HG03108 (cell line): ENCODE data around the gene NXF1.
"Not testable (repeated sequence)": the region's sequence is repeated elsewhere in the genome, so short reads cannot be mapped to it uniquely, and the experiment has no call there.

ENCODE experiments used
- ATAC-seq: cut with Tn5 transposase; IDR thresholded peaks from one replicate; pipeline ENCODE4 v1.9.1; 2021; ENCODE audit warnings: moderate library complexity; ENCODE audit not compliant: unreplicated experiment

NXF1 gene

DNA sequence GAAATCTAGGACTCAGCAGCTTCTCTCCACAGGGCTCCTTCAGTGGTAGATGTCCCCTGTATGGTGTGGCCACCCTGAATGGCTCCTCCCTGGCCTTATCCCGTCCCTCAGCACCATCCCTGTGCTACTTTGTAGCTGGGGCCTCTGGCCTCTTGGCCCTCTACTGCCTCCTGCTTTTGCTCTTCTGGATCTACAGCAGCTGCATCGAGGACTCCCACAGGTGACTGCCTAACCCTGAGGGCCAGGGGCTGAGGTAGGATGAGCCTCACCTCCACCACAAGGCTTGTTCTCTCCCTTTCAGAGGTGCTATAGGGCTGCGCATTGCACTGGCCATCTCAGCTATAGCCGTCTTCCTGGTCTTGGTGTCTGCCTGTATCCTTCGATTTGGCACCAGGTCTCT is 16.2 kb downstream of the NXF1 start:
- ATAC-seq: no peak

DNA sequence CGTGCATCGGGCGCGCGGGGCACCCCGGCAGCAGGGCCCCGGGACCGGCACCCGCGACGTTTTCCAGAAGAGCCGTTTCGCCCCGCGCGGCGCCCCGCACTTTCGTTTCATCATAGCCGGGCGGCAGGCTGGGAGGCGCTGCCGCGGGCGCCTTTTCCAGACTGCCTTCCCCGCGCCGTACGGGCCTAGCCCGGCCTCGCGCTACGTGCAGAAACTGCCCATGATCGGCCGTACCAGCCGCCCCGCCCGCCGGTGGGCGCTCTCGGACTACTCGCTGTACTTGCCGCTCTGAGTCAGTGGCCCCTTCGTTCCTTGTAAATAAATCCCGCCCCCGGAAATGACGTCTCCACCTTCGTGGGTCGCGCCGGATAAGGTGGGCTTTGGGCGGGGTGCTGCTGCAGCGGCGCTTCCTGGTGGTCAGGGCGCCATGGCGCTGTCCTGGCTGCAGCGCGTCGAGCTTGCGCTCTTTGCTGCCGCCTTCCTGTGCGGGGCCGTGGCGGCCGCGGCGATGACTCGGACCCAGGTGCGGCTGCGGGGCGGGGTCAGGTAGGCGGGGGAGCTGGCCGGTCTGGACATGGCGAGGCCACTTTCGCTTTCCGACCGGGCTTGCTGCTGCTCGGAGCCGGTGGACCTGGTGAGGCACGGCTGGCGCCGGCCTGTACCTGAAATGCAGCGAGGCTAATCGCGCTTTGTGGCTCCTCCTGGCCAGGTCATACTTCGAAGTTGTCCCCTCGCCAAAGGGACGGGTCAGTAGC is 18.1 kb downstream of the NXF1 start, which contains the start of gene TMEM179B:
TSS of gene TMEM179B (plus strand) at position 398 of the 755 bp plus-strand sequence. CDS start at position 428, 30 bp downstream.
- peak; percentile 60 for ATAC-seq

DNA sequence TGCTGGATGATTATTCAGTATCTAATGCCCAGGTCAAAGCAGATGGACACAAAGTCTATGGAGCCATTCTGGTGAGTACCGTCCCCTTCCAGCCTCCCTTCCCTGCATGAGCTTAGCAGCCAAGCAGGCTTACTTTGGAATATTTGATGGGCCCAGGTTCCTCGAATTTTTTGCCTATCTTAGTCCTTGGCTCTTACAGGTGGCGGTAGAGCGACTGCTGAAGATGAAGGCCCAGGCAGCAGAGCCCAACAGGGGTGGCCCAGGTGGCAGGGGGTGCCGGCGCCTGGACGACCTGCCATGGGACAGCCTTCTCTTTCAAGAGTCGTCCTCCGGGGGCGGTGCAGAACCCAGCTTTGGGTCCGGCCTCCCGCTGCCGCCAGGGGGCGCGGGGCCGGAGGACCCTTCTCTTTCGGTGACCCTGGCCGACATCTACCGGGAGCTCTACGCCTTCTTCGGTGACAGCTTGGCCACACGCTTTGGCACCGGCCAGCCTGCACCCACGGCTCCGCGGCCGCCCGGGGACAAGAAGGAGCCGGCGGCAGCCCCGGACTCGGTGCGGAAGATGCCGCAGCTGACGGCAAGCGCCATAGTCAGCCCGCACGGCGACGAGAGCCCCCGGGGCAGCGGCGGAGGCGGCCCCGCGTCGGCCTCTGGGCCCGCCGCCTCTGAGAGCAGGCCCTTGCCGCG is 18.8 kb downstream of the NXF1 start:
- ATAC-seq: peak; percentile 50

- no peak for ATAC-seq
Measured at GRCh38 chr11:62782753-62783152, 22.5 kb downstream of the NXF1 start.

- no peak for ATAC-seq
Measured at GRCh38 chr11:62778441-62778840, 26.8 kb downstream of the NXF1 start.

- ATAC-seq: no peak
Measured at GRCh38 chr11:62777389-62777788, 27.9 kb downstream of the NXF1 start.

GRCh38 chr11:62775646-62776045 is 29.6 kb downstream of the NXF1 start:
- no peak for ATAC-seq

DNA sequence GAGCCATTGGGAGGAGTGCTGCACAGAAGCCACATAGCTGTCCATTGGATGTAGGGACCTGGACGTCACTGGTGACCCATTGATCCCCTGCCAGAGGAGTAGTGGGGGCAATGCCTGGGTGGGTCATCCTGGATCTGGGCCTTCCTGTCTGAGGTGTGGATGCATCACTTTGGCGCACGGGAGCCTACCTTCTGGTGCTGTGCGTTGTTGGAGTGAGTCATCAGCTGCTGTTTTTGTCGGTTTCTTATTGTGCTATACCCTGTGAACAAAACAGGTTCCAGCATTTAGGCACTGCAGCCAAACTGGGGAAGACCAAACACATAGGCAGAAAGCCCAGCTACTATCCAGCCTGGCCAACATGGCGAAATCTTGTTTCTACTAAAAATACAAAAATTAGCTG is 30.8 kb downstream of the NXF1 start:
- ATAC-seq: no peak

DNA sequence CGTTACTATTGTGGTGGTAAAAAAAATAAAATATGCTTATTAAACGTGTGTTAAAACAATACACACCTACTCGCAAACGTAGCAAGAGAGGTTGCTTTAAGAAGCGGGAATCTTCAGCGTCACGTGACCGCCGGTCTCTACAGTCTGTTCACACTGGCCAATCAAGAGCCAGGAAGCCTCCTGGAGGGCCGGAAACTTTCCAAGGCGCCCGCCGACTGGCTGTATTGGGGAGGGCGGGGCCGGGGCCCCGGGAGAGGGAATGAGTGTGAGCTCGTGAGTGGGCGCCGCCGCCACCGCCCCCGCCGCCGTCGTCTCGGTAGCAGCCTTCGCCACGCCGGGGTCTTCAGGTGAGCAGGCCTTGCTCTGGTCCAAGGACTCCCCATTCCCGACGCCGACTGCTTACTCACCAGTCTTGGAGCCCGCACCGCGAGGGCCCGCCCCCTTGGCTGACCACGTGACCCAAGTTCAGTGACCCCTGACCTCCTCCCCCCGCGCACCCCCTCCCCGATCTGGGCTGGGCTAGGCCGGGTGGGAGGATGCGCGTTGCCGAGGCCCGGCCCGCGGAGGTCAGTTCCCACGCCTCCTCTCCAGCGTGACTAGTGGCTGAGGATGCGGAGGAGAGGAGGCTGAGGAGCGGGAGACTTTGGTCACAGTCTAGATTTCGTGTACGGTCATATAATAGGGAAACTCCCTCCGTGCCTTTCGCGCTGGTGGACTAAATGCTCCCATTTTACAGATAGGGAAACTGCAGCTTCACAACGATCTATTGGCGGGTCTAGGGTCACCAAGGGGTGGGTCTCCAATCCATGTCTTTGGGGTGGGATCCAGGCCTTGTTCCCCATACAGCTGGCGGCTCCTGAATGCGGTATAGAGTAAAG is 33.9 kb downstream of the NXF1 start, which contains the start of gene TAF6L:
TSS of gene TAF6L (plus strand) at position 253 of the 878 bp plus-strand sequence. CDS start 4,388 bp downstream, outside the sequence.
- ATAC-seq: peak; percentile 79

DNA sequence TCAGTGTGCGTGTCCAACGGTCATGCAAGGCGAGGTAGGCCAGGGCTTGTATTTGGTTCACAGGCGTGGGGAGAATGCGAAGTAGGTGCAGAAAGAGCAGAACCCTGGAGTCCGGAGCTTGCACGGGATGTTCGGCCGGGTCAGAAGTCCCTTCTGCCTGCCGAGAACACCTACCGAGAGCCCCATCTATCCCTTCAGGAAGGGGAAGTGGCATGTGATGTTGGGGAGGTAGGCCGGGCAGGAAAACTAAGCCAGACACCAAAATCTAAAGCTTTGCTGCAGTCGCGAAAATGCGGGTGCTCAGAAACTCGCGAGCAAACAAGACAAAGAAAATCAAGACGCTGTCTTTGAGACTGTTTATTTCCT is 34.5 kb downstream of the NXF1 start:
- no peak for ATAC-seq

DNA sequence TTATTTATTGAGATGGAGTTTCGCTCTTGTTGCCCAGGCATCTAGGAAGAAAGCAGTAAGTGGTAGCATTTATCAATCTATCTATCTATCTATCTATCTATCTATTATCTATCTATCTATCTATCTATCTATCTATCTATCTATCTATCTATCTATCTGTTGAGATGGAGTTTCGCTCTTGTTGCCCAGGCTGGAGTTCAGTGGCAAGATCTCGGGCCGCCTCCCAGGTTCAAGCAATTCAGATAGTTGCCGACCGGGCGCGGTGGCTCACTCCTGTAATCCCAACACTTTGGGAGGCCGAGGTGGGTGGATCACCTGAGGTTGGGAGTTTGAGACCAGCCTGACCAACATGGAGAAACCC is 44.4 kb downstream of the NXF1 start:
- ATAC-seq: not testable (repeated sequence)

GRCh38 chr11:62757846-62758788 is 47.1 kb downstream of the NXF1 start:
- no peak for ATAC-seq

DNA sequence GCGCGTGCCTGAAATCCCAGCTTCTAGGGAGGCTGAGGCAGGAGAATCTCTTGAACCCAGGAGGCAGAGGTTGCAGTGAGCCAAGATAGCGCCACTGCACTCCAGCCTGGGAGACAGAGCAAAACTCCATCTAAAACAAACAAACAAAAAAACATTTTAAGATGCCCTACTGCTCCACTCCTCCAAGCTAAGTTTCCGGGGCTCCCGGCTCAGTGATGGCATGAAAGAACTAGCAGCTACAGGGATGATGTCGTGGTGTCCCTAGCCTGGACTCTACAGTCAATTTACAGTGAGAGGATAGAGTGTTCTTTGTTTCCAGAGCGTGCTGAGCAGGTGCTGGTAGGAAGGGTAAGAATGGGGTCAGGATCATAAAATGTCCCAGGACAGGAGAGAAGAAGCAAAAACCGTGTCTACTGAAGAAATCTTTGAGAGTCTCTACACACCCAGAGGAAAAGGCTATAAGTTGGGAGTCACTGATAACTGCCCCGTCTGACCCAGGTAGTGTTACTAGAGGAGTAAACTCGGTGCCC is 50.1 kb downstream of the NXF1 start:
- ATAC-seq: no peak

GRCh38 chr11:62753736-62754603 is 51.3 kb downstream of the NXF1 start, which contains the start of gene ZBTB3:
ZBTB3 (minus strand) TSS chr11:62754160; CDS start chr11:62753664, 496 bp downstream.
- peak; percentile 96 for ATAC-seq

- peak; percentile 0 for ATAC-seq
Measured at GRCh38 chr11:62752994-62753735, 52.1 kb downstream of the NXF1 start.

DNA sequence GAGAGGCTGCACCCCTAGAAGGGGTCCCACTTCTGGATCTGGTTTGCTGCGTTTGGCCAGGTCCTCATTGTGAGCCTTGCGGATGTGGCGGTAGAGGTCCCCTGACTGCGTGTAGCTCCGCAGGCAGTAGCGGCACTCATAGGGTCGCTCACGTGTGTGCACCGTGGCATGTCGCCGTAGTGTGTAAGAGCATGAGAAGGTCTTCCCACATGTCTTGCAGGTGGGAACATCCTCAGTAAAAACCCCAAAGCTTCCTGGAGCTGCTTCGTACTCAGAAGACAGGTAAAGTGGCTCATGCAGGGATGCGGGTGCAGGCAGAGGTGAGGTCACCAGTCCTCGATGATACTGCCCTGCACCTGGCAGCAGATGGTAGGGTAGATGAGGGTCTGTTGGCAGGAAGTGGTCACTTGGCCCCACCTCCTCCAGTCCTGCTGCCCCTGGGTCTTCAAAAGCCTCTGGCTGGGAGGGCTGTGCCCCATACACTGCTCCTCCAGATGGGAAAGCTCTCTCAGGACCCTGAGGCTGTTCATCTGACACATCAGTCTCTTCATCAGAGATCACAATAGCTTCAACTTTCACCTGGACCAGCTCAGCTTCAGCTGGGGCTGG is 53.0 kb downstream of the NXF1 start:
- no peak for ATAC-seq

DNA sequence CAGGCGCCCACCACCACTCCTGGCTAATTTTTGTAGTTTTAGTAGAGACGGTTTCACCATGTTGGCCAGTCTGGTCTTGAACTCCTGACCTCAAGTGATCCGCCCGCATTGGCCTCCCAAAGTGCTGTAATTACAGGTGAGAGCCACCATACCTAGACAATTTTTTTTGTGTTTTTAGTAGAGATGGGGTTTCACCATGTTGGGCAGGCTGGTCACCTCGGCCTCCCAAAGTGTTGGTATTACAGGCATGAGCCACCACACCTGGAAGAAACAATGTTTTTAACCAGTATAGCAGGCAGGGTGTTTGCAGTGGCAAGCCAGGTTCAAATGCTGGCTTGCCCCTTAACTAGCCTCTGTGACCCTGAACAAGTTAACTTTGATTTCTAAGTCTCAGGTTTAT is 55.3 kb downstream of the NXF1 start:
- not testable (repeated sequence) for ATAC-seq
